DOHH2 (cell line): Measurements from ENCODE around the gene OSBPL3.
A peak's percentile ranks its signal among the peaks of the same experiment; 100 is the strongest.

Source experiments
- H3F3A ChIP-seq: fragments of 200-600 bp; sonication (generic), shearing (Covaris generic); 2 replicates; pipeline ENCODE4 v1.6.0; 2016; ENCODE audit warnings: antibody characterized with exemption, mild to moderate bottlenecking; ENCODE audit not compliant: control insufficient read depth, insufficient read depth
- H3K27ac ChIP-seq: fragments of 200-600 bp; sonication (generic); 2 replicates; pipeline ENCODE4 v1.5.1; 2014; ENCODE audit warnings: low read depth, mild to moderate bottlenecking, low read length, moderate library complexity
- H3K27me3 ChIP-seq: fragments of 200-600 bp; sonication (generic); 2 replicates; pipeline ENCODE4 v1.6.1; 2014; ENCODE audit warnings: mild to moderate bottlenecking, low read length, mixed read lengths; ENCODE audit not compliant: control insufficient read depth
- H3K36me3 ChIP-seq: fragments of 200-600 bp; sonication (generic); 2 replicates; pipeline ENCODE4 v1.6.1; 2014; ENCODE audit warnings: mild to moderate bottlenecking, low read length, moderate library complexity, mixed read lengths; ENCODE audit not compliant: control insufficient read depth
- H3K4me1 ChIP-seq: fragments of 200-600 bp; sonication (generic); 2 replicates; pipeline ENCODE4 v1.6.1; 2014; ENCODE audit warnings: mild to moderate bottlenecking, low read length, mixed read lengths; ENCODE audit not compliant: control insufficient read depth
- H3K4me2 ChIP-seq: fragments of 200-600 bp; sonication (generic); 2 replicates; pipeline ENCODE4 v1.6.0; 2014; ENCODE audit warnings: mild to moderate bottlenecking, low read length, moderate library complexity
- H3K4me3 ChIP-seq: fragments of 200-600 bp; sonication (generic); 2 replicates; pipeline ENCODE4 v1.5.1; 2014; ENCODE audit warnings: mild to moderate bottlenecking, low read length, mixed read lengths
- H3K79me2 ChIP-seq: fragments of 200-600 bp; sonication (generic); 2 replicates; pipeline ENCODE4 v1.6.1; 2014; ENCODE audit warnings: mild to moderate bottlenecking, low read length, mixed read lengths; ENCODE audit not compliant: control insufficient read depth
- H3K9me2 ChIP-seq: fragments of 200-600 bp; sonication (generic); replicated peaks from 2 replicates; pipeline ENCODE4 v1.6.1; 2014; ENCODE audit warnings: mild to moderate bottlenecking, low read length, mixed read lengths; ENCODE audit not compliant: control insufficient read depth
- H3K9me3 ChIP-seq: fragments of 200-600 bp; sonication (generic); 2 replicates; pipeline ENCODE4 v1.6.1; 2014; ENCODE audit warnings: antibody characterized with exemption, low read length, mixed read lengths; ENCODE audit not compliant: control insufficient read depth, insufficient read depth
- H4K20me1 ChIP-seq: fragments of 200-600 bp; sonication (generic); 2 replicates; pipeline ENCODE4 v1.6.0; 2014; ENCODE audit warnings: low read depth, mild to moderate bottlenecking, antibody characterized with exemption, low read length, moderate library complexity; ENCODE audit not compliant: control insufficient read depth, insufficient read depth
- CTCF ChIP-seq: fragments of 200-600 bp; sonication (generic); IDR thresholded peaks from one replicate; pipeline ENCODE4 v1.5.1; 2014; ENCODE audit warnings: antibody characterized with exemption, mild to moderate bottlenecking, low read depth, low read length; ENCODE audit not compliant: poor library complexity, severe bottlenecking
- EZH2phosphoT487 ChIP-seq: fragments of 200-600 bp; sonication (generic); IDR thresholded peaks from 2 replicates; pipeline ENCODE4 v1.6.1; 2017; ENCODE audit warnings: borderline replicate concordance, mild to moderate bottlenecking, antibody characterized with exemption, low read length, moderate library complexity, mixed read lengths

Gene OSBPL3

GRCh38 chr7:24979863-24980533 lies at the start of gene OSBPL3:
TSS of gene OSBPL3 (minus strand) at chr7:24980178. CDS start at chr7:24892472, 87,706 bp downstream.
- H3K9me3 ChIP-seq, result peaks cover 5% of the 10 kb centered on the region; the same call in 1 of the 2 replicates
- H3K27me3 ChIP-seq, result no peaks in the 10 kb centered on the region
- peak within 1 kb of the TSS; percentile 90 for H3K4me2 ChIP-seq
- no peaks in the 10 kb centered on the region for H3K9me2 ChIP-seq
- peak within 1 kb of the TSS; percentile 85 for H3K4me3 ChIP-seq
- peaks cover 31% of the 10 kb centered on the region for H3K36me3 ChIP-seq
- H3K79me2 ChIP-seq, result peaks cover 54% of the 10 kb centered on the region
- no peak for TF ChIP-seq EZH2phosphoT487
- TF ChIP-seq CTCF, result no peak
- peaks cover 33% of the 10 kb centered on the region for H4K20me1 ChIP-seq
- H3F3A ChIP-seq, result peaks cover 24% of the 10 kb centered on the region
- peaks cover 80% of the 10 kb centered on the region for H3K4me1 ChIP-seq
- H3K27ac ChIP-seq, result peak within 1 kb of the TSS; percentile 58

- no peaks in the 10 kb centered on the region for H3K79me2 ChIP-seq
- H3K4me1 ChIP-seq, result no peaks in the 10 kb centered on the region
- no peak overlapping the region for H3K4me2 ChIP-seq
- peaks cover 5% of the 10 kb centered on the region; the same call in 1 of the 2 replicates for H3K9me3 ChIP-seq
- no peaks in the 10 kb centered on the region for H4K20me1 ChIP-seq
- no peaks in the 10 kb centered on the region for H3K9me2 ChIP-seq
- H3K27ac ChIP-seq, result no peak overlapping the region
- TF ChIP-seq CTCF (no peak), EZH2phosphoT487 (no peak)
- no peak overlapping the region for H3K4me3 ChIP-seq
- H3K27me3 ChIP-seq, result no peaks in the 10 kb centered on the region
- H3F3A ChIP-seq, result no peaks in the 10 kb centered on the region
- no peaks in the 10 kb centered on the region for H3K36me3 ChIP-seq
Measured at GRCh38 chr7:25029075-25029474, 49.1 kb upstream of the OSBPL3 start.

- H3F3A ChIP-seq, result no peaks in the 10 kb centered on the region
- H3K79me2 ChIP-seq, result no peaks in the 10 kb centered on the region
- H3K27me3 ChIP-seq, result no peaks in the 10 kb centered on the region
- no peaks in the 10 kb centered on the region for H4K20me1 ChIP-seq
- H3K9me3 ChIP-seq, result peaks cover 5% of the 10 kb centered on the region; the same call in 1 of the 2 replicates
- H3K4me3 ChIP-seq, result no peak overlapping the region
- no peak overlapping the region for H3K4me2 ChIP-seq
- no peaks in the 10 kb centered on the region for H3K9me2 ChIP-seq
- no peak overlapping the region for H3K27ac ChIP-seq
- TF ChIP-seq EZH2phosphoT487 (no peak), CTCF (no peak)
- H3K4me1 ChIP-seq, result no peaks in the 10 kb centered on the region
- no peaks in the 10 kb centered on the region for H3K36me3 ChIP-seq
Measured at GRCh38 chr7:25028370-25029021, 48.5 kb upstream of the OSBPL3 start.
